Stimulated activated CD4-positive, alpha-beta T cell treated with anti-CD3 and anti-CD28 coated beads, Interleukin-1b, Interleukin-23, amount 100 ng/mL, for 1 hour (primary cell): Measurements from ENCODE around the gene PIGBOS1.
"Not testable (repeated sequence)": the region's sequence is repeated elsewhere in the genome, so short reads cannot be mapped to it uniquely, and the experiment has no call there.

Source experiments
- DNase-seq, 2 donors: peaks; one replicate each; pipeline ENCODE4 v3.0.0-alpha.2; 2020; ENCODE audit warnings: low read depth in 2 of 2

Gene PIGBOS1

GRCh38 chr15:55297315-55297714, 21.6 kb downstream of the PIGBOS1 start:
- no peak for DNase-seq

DNA sequence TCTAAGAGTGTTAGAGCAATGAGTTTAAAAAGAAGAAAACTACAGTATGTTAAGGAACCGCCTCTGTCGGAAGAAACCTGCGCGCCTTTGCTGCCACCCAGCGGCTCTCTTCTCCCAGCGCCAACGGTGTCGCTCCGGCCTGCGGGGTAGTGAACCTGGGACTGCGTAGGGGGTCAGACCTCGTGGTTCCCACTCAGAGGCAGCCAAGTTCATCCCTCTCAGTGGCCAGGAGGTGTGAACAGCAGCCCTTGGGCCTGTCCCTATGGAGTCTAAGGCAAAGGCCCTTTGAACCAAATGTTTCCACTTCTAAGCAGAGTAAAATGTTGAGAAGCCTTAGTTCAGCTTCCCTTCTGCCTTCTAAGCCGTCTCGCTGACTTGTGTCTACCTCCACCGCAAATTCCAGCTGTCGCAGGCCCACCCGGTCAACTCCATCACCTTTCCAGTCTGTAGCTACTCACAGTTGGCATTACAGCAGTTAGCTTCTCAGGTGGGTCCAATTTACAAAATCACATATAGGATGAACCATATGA, 28.3 kb downstream of the PIGBOS1 start:
- peak; percentile 64 to 68 for DNase-seq

DNA sequence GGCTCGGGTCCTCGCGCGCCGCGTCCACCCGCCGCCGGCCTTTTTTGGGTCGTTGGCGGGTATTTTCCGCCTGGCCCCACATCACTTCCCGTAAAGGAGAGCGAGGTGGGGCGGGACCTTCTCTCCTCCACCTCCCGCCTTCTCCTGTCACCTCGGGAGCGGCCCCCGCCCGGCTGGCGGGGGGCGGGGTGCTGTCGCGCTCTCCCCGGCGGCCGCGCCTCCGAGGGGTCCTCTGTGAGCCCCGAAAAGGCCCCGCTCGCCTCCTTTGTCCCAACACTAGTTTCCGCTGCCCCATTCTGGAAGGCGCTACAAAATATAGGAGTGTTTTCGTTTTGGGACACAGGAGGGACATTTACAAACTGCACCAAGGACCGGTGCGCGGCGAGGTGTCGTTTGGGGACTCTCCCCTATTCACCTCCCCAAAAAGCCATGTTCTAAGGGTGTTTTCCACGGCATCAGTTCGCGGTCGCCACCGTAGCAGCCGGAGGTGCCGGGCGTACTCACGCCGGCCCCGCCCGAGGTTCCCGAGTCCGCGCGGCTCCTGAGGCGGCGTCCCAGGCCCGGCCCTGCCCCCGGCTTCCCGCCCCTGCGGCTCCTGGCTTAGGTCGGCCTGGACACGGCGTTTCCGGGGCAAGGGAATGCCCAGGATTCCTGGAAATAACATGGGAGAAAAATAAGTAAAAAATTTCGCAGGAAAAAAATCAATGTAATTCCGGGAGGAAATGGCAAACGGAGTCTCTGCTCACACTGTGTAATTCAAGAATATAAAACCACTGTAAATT, 29.0 kb downstream of the PIGBOS1 start, which contains the start of gene RAB27A:
Gene RAB27A, minus strand, starts transcription at position 68 of the 782 bp plus-strand sequence. CDS start 54,879 bp downstream, outside the sequence.
- DNase-seq = peak; percentile 52 to 58

- no peak for DNase-seq
Observed at GRCh38 chr15:55289011-55289745, 29.7 kb downstream of the PIGBOS1 start.

DNA sequence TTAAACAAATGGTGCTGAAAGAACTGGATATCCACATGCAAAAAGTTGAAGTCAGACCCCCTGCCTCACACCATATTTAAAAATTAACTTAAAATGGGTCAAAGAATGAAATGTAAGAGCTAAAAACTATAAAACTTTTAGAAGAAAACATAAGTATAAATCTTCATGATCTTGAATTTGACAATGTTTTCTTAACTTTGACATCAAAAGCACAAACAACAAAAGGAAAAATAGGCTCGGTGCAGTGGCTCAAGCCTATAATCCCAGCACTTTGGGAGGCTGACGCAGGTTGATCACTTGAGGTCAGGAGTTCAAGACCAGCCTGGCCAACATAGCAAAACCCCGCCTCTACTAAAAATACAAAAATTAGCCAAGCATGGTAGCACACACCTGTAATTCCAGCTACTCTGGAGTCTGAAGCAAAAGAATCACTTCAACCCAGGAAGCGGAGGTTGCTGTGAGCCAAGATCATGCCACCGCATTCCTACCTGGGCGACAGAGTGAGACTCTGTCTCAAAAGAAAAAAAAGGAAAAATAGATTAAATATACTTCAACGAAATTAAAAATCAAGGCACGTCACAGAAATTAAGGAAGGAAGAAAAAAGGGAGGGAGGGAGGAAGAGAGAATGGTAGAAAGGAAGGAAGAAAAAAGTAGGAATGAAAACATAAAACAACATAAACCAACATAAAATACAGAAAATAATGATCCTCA, 30.8 kb downstream of the PIGBOS1 start:
- DNase-seq = no peak

DNA sequence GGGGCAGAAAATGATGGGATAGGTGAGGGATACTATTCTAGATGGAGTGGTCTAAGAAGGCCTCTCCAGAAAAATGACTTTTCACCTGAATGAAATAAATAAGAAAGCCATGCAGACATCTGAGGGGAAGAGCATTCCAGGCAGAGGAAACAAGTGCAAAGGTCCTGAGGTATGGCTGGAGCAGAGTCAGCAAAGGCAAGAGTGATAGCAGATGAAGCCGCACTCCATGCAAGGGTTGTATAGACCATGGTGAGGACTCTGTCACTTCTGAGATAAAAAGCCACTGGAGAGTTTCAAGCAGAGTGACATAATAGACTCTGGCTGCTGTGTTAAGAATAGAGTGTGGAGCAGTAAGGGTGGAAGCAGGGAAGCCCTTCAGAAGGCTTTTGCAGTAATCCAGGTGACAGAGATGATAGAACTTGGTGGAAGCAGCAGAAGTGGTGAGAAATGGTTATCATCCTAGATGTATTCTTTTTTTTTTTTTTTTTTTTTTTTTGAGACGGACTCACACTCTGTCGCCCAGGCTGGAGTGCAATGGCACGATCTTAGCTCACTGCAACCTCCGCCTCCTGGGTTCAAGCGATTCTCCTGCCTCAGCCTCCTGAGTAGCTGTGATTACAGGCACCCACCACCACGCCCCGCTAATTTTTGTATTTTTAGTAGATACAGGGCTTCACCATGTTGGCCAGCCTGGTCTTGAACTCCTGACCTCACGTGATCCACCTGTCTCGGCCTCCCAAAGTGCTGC, 32.3 kb downstream of the PIGBOS1 start:
- DNase-seq = not testable (repeated sequence)

GRCh38 chr15:55284426-55284825, 34.5 kb downstream of the PIGBOS1 start:
- no peak for DNase-seq

- DNase-seq = no peak
Observed at GRCh38 chr15:55283379-55284147, 35.4 kb downstream of the PIGBOS1 start.

- DNase-seq = no peak
Observed at GRCh38 chr15:55282284-55282833, 36.6 kb downstream of the PIGBOS1 start.

DNA sequence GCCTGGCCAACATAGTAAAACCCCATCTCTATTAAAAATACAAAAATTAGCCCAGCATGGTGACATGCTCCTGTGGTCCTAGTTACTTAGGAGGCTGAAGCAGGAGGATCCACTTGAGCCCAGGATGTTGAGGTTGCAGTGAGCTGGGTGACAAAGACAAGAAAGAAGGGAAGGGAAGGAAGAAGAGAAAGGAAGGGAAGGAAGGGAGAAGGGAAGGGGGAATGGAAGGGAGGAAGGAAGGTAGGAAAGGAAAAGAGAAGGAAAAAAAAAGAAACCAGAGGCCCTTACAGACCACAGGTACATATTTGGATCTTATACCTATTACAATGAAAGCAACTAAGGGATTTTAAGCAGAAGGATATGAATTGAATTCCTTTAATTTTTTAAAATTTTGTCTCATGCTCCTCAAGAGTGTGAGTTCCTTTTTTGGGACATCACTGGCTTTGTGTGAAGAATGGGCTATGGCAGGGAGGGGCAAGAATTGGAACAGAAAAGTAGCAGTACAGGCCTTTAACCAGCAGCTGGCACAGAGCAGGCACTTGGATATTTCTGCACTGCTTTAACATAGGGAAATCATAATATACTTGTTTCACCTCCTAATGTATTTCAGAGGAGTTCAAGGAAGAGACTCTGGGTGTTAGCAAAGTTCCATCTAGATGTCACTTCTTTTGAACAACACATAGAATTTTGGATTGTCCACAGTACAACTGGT, 37.2 kb downstream of the PIGBOS1 start:
- DNase-seq = no peak

DNA sequence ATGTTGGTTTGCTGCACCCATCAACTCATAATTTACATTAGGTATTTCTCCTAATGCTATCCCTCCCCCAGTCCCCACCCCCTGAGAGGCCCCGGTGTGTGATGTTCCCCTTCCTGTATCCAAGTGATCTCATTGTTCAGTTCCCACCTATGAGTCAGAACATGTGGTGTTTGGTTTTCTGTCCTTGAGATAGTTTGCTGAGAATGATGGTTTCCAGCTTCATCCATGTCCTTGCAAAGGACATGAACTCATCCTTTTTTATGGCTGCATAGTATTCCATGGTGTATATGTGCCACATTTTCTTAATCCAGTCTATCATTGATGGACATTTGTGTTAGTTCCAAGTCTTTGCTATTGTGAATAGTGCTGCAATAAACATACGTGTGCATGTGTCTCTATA, 38.3 kb downstream of the PIGBOS1 start:
- DNase-seq = not testable (repeated sequence)

DNA sequence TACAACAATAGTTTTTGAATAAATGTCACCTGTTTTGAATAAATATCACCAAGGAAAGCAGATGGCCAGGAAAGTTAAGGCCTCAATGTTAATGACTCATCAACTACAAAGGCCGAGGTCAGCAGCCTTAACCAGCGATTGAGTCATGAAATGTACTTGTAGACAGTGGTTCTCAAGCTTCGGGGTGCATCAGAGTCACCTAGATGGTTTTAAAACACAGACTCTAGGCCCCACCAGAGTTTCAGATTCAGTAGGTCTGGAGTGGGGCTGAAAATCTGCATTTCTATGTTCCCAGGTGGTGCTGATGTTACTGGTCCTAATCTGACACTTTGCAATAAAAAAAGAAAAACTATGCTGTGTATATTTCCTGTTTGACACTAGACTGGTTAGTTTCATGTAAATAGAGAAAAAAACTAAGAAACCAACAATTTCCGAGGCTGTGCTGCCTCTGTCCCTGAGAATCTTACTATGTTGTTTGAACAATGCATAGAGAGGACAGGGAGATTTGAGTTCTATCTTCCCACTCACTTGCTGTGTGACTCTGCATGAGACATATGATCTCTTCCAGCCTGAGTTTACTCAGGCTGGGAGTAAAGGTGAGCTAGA, 39.1 kb downstream of the PIGBOS1 start:
- no peak for DNase-seq

DNA sequence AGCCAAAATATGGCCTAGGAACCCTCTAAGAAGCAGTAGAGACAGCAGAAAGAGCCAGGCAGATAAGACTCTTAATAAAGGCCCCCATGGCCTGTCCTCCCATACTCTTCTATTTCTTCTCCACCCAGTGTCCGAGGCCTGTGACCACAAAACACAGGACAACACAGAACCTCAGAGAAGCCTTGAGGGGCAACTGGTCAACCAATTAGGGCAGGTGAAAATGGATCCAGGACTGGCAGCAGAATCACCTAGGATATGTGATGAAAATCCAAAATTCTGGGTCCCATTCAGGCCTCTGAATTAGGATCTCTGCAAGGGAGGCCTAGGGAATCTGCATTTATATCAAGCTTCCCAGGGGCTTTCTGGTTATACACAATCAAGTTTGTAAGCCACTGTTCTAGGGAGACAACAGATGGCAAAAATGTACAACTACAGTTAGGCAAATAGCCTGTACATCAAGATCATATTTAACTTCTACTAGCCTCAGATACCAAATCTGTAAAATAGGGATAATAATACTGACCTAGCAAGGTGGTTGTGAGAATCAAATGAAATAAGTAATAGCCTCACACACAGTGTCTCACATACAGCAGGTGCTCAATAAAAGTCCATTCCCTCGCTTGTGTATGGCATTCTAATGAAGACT, 39.7 kb downstream of the PIGBOS1 start:
- no peak for DNase-seq

- DNase-seq = no peak
Observed at GRCh38 chr15:55277715-55278114, 41.2 kb downstream of the PIGBOS1 start.

GRCh38 chr15:55277116-55277564, 41.8 kb downstream of the PIGBOS1 start:
- DNase-seq = no peak

DNA sequence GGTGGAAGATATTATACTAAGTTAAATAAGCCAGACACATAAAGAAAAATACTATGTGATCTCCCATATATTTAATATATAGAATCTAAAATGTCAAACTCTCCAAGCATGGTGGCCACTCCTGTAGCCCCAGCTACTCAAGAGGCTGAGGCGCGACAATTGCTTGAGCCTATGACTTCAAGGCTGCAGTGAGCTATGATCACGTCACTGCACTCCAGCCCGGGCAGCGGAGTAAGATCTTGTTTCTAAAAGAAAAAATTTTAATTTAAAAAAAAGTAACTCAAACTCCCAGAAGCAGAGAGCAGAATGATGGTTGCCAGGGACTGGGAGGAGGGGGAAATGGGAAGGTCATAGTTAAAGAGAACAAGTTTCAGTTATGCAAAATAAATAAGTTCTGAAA, 42.6 kb downstream of the PIGBOS1 start:
- DNase-seq = no peak

DNA sequence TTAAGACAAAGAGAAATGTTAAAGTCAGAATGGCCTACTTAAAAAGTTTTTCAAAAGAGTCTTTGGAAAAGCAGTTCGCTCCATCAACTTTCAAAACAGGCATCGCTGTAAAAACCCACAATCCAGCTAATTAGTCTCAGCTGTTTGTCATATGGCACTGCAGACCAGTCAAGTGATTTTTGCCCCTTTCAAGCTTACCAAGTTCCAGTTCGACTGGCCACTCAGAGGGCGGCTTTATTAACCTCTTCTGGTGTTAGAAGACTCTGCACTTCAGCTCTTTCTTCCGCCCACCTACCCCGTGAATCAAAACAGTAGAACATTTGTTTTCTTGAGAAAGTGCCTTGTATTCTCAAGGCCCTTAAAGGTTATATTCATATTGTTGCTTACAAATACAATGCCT, 48.6 kb downstream of the PIGBOS1 start:
- DNase-seq = no peak

DNA sequence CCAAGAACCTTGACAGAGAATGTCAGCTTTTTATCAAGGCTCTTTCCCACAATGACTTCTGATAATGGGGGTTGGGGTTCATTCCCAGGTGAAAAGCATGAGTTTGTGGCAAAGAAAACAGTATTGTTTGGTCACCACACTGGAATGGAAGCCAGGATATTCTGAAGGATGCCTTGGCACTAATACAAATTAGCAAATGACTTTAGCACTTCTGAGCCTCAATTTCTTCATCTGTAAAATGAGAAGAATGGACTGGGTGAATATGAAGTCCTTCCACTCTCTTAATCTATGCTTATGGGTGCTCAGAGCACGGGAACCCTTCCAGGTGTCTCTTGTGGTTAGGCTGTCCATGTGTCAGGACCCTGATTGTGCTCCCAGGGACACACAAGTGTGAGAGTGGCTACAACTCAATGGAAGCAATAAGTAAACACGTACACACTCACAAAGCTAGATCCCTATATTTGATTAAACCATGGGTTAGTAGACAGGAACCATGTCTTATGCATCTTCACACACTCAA, 50.7 kb downstream of the PIGBOS1 start:
- DNase-seq = no peak
